Measurements from ENCODE around the gene SDC3.
A peak's percentile ranks its signal among the peaks of the same experiment; 100 is the strongest.

Gene SDC3

GRCh38 chr1:30895944-30896660 is 12.5 kb downstream of the SDC3 start:
- Mint-ChIP-seq H3K27me3 (ENCODE audit: low read depth) (peaks cover 5% of the 10 kb centered on the region), H3K4me3 (no peak overlapping the region), H3K27ac (peak overlapping the region in 2 of 3 experiments; percentile 4 to 17), H3K36me3 (ENCODE audit: low read depth) (no peaks in the 10 kb centered on the region), H3K4me1 (peaks cover 50% of the 10 kb centered on the region), H3K9me3 (no peaks in the 10 kb centered on the region)
- TF ChIP-seq, protein P1, sequence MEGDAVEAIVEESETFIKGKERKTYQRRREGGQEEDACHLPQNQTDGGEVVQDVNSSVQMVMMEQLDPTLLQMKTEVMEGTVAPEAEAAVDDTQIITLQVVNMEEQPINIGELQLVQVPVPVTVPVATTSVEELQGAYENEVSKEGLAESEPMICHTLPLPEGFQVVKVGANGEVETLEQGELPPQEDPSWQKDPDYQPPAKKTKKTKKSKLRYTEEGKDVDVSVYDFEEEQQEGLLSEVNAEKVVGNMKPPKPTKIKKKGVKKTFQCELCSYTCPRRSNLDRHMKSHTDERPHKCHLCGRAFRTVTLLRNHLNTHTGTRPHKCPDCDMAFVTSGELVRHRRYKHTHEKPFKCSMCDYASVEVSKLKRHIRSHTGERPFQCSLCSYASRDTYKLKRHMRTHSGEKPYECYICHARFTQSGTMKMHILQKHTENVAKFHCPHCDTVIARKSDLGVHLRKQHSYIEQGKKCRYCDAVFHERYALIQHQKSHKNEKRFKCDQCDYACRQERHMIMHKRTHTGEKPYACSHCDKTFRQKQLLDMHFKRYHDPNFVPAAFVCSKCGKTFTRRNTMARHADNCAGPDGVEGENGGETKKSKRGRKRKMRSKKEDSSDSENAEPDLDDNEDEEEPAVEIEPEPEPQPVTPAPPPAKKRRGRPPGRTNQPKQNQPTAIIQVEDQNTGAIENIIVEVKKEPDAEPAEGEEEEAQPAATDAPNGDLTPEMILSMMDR (IDR thresholded peaks at IDR 0.05; ENCODE audit: unreplicated experiment in 3 of 3): no peak

DNA sequence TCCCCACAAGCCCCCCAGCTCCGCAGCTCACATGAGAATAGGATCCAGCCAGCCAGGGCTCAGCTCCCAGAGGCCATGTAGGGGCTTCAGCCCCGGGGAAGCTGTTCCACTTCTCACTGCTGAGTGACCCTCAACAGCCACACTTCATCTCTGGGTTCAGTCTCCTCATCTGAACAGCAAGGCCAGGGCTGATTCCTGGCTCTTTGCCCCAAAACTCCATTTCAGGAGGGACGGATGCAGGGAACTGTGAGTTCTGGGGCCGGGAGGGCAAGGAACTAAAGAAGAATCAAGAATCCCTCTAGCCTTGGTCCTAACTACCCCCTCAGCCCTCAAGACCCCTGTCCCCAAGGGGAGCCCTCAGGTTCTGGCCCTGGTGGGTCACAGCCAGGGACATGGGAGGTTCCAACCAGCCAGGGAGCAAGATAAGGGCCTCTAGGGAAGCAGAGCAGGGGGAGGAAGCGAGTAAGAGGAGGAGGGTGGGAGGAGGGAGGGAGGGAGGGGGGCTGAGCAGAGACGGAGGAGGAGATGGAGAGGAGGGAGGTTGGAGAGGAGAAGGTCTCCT is 13.1 kb downstream of the SDC3 start:
- Mint-ChIP-seq H3K27ac (peak overlapping the region in 2 of 3 experiments; percentile 70 to 71), H3K27me3 (ENCODE audit: low read depth) (peaks cover 5% of the 10 kb centered on the region), H3K4me1 (peaks cover 52% of the 10 kb centered on the region), H3K4me3 (no peak overlapping the region), H3K9me3 (no peaks in the 10 kb centered on the region), H3K36me3 (ENCODE audit: low read depth) (no peaks in the 10 kb centered on the region)
- TF ChIP-seq, protein P1 (IDR thresholded peaks at IDR 0.05; ENCODE audit: unreplicated experiment in 3 of 3): no peak

DNA sequence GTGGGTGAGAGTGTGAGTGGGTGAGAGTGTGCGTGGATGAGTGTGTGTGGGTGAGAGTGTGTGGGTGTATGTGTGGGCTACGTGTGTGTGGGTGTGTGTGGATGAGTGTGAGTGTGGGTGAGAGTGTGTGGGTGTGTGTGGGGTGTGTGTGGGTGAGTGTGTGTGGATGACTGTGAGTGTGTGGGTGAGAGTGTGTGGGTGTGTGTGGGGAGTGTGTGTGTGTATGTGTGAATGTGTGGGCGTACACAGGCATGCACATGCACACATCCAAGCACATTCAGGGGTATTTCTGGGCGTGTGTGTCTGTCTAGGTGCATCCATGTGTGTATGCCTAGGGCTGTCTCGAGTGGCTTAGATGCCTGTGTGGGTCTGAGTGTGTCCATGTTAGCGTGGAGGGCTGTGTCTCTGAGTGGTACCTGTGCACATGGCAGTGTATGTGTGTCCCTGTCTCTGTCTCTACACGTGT is 14.0 kb downstream of the SDC3 start:
- H3K27ac Mint-ChIP-seq: peak overlapping the region in 2 of 3 experiments; percentile 14 to 70
- H3K27me3 Mint-ChIP-seq (ENCODE audit: low read depth): peaks cover 5% of the 10 kb centered on the region
- no peaks in the 10 kb centered on the region for H3K9me3 Mint-ChIP-seq
- no peaks in the 10 kb centered on the region for H3K36me3 Mint-ChIP-seq (ENCODE audit: low read depth)
- TF ChIP-seq, protein P1 (IDR thresholded peaks at IDR 0.05; ENCODE audit: unreplicated experiment in 3 of 3): no peak
- peaks cover 51% of the 10 kb centered on the region for H3K4me1 Mint-ChIP-seq
- no peak overlapping the region for H3K4me3 Mint-ChIP-seq

DNA sequence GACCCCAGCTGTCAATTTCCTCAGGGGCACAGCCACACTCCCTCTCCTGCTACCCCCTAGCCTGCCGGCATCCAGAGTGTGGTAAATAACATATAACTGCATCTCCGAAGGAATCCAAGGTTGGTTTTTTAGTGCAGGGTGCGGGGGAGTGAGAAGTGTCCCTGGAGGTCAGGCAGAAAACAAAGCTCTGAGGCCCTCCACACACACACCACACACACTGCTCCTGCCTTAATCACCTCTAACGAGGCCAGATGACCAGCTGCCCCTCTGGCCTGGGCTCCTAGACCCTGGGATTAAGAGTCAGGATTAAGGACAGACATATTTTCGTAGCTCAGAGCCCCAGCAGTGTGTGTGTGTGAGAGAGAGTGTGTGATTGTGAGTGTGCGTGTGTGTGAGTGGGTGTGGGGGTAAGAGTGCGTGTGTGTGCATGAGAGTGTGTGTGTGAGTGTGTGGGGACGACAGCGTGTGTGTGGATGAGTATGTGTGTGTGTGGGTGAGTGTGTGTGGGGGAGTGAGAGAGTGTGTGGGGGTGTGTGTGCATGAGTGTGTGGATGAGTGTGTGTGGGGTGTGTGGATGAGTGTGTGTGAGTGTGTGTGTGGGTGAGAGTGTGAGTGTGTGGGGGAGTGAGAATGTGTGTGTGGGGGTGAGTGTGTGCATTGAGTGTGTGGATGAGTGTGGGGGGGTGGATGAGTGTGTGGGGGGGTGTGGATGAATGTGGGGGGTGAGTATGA is 14.6 kb downstream of the SDC3 start:
- H3K36me3 Mint-ChIP-seq (ENCODE audit: low read depth): no peaks in the 10 kb centered on the region
- H3K27me3 Mint-ChIP-seq (ENCODE audit: low read depth): peaks cover 5% of the 10 kb centered on the region
- no peak overlapping the region for H3K4me3 Mint-ChIP-seq
- TF ChIP-seq, protein P1 (IDR thresholded peaks at IDR 0.05; ENCODE audit: unreplicated experiment in 3 of 3): no peak
- H3K4me1 Mint-ChIP-seq: peaks cover 54% of the 10 kb centered on the region
- no peaks in the 10 kb centered on the region for H3K9me3 Mint-ChIP-seq
- H3K27ac Mint-ChIP-seq: peak overlapping the region in 2 of 3 experiments; percentile 14 to 77

- TF ChIP-seq, protein P1 (IDR thresholded peaks at IDR 0.05; ENCODE audit: unreplicated experiment in 3 of 3): no peak
- H3K36me3 Mint-ChIP-seq (ENCODE audit: low read depth): no peaks in the 10 kb centered on the region
- H3K4me3 Mint-ChIP-seq: no peak overlapping the region
- peaks cover 67% of the 10 kb centered on the region for H3K4me1 Mint-ChIP-seq
- H3K27me3 Mint-ChIP-seq (ENCODE audit: low read depth): peaks cover 5% of the 10 kb centered on the region
- peak overlapping the region in 1 of 3 experiments; percentile 38 for H3K27ac Mint-ChIP-seq
- H3K9me3 Mint-ChIP-seq: no peaks in the 10 kb centered on the region
Measured at GRCh38 chr1:30892671-30893073, 15.9 kb downstream of the SDC3 start.

All from nephron (organoid).